Stimulated activated CD4-positive, alpha-beta T cell treated with anti-CD3 and anti-CD28 coated beads, Interleukin-15, amount 100 ng/mL, for 24 hours (primary cell): ENCODE measurements around the gene BOLA2B.
"Not testable (repeated sequence)": the region's sequence is repeated elsewhere in the genome, so short reads cannot be mapped to it uniquely, and the experiment has no call there.

Experiments
- DNase-seq: peaks from one replicate; pipeline ENCODE4 v3.0.0-alpha.2; 2020

The BOLA2B gene

GRCh38 chr16:30193615-30194014 lies at the start of gene BOLA2B, which contains the start of gene SLX1A:
Gene BOLA2B (minus strand): TSS chr16:30193666. CDS start chr16:30193595, 71 bp downstream.
Gene SLX1A (plus strand): TSS chr16:30193875. CDS start chr16:30194085, 210 bp downstream.
- DNase-seq, result not testable (repeated sequence)

DNA sequence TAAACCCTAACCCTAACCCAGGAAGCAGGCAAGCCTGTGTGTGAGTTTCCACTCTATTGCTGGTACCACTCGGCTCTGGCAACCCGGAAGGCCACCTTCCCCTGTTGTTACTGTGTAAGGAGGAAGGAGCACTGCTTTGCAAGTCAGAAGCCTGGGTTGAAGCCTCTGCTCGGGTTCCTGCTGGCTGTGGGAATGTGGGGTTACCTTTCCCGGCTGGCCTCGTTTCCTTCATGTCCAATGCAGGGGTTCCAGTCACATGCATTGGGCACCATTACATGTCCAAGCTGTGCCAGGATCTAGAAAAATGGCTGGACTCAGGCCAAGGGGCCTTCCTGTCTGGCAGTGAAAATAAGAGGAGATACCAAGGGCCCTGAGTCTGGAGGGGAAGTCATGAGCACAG lies 23.6 kb upstream of the BOLA2B start:
- DNase-seq, result peak; percentile 0

DNA sequence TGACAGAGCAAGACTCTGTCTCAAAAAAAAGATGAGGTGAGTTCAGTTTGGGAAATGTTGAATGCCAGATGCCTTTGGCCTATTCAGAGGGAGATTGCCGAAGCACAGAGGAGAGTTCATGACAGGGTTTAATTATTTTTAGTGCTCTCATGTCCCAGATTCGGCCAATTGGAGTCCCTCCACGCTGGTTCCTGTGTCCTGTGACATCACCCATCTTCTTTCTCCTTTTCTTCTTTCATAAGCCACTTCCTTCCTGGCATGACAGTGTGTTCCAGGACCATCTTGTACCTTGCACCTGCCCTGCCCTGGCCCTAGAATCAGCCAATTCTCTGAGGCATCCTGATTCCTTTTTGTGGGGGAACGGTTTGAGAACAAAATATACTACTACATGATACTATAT lies 17.9 kb upstream of the BOLA2B start:
- DNase-seq, result not testable (repeated sequence)

DNA sequence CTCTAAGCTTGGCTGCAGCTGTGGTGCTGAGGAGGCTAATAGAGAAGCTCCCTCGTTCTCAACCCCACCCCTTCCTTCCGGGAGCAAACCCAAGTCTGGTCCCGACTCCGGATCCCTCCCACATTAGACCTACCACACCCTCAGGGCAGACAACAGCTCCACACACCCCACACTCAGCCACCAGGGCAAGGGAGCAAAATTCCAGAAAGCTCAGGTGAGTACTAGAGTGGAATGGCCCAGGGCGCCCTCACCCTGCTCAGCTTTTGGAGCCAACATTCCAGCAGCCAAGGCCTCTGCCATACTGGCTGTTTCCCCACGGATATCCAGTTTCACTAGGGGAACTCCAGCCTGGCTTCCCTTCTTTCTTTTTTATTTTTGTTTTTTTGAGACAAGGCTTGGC lies 15.6 kb upstream of the BOLA2B start:
- DNase-seq, result not testable (repeated sequence)

DNA sequence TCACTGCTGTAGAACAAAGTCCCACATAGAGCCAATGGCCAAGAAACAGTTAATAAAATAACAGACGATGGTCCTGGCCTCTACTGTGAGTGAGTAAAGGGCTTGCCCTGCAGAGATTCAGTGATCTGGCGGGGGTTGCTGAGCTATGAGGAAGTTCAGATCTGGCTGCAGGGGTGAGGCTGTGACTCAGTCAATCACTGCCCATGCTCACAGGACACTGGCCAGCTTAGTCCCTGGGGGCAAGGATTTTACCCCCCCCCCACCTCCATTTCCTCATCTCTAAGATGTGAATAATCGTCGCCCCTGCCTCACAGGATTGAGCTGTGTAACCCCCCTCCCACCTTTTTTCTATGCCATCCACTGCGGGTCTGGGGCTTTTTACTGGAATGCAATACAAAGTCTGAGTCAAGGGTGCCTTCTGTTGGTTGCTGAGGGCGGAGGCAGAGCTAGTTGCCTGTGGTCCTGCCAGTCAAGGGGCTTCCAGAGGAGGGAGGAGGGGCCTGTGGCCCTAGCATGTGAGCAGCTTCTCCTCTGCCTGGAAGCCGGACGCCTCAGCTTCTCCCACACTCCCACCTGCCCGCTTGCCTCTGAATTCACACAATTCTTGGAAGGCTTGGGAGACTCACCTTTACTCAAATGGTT lies 13.7 kb upstream of the BOLA2B start:
- DNase-seq, result not testable (repeated sequence)

DNA sequence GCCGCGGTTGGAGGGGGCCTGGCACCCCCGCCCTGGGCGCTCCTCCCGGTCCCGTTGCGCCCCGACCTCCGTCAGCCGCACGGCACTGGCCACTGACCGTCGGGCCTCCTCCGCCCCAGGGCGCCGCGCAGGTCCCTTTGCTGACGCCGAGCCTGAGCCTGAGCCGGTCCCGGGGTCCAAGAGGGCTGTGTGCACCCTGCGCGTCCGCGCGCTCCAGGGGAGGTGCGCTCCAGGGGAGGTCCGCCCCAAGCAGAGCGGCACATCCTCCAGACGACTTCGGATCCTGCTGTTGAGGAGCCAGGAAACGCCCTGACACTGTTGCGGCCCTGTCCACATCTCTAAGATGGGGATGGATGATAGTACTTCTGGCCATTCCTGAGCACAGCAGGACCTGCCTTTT lies 12.8 kb upstream of the BOLA2B start:
- not testable (repeated sequence) for DNase-seq

GRCh38 chr16:30205541-30206236 lies 12.2 kb upstream of the BOLA2B start:
- peak; percentile 13 for DNase-seq

GRCh38 chr16:30199608-30200343 lies 6.3 kb upstream of the BOLA2B start:
- DNase-seq, result not testable (repeated sequence)

DNA sequence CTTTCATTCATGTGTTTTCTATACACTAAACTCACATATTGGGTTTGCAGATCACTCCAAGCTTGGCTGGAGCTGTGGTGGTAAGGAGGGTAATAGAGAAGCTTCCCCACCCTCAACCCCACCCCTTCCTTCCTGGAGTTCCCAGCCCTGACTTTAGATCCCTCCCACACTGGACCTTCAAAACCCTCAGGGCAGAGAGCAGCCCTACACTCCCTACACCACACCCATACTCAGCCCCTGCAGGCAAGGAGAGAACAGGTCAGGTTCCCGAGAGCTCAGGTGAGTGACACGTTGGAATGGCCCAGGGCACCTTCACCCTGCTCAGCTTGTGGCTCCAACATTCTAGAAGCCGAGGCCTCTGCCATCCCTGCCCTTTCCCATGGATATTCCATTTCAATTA lies 5.6 kb upstream of the BOLA2B start, which contains the start of gene SULT1A3:
Gene SULT1A3 (plus strand): TSS at position 207 of the 400 bp plus-strand sequence. CDS start 1,474 bp downstream, outside the sequence.
- DNase-seq, result not testable (repeated sequence)

DNA sequence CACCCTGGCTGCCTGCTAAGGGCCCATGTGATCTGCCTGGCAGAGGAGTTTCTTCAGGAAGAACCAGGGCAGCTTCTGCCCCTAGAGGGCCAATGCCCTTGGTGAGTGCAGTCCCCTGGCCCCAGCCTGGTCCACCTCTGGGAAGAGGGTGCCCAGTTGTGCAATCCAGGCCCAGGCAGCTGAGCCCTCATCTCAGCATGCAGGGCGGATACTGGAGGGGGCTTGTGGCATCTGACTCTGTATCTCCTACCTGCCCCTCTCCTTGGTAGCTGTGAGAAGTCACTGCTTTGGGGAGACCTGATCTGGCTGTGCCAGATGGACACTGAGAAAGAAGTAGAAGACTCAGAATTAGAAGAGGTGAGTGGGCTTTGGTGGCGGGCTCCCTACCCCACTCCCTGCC lies 3.5 kb upstream of the BOLA2B start:
- DNase-seq, result not testable (repeated sequence)

GRCh38 chr16:30194172-30194925 lies 883 bp upstream of the BOLA2B start:
- DNase-seq, result not testable (repeated sequence)

DNA sequence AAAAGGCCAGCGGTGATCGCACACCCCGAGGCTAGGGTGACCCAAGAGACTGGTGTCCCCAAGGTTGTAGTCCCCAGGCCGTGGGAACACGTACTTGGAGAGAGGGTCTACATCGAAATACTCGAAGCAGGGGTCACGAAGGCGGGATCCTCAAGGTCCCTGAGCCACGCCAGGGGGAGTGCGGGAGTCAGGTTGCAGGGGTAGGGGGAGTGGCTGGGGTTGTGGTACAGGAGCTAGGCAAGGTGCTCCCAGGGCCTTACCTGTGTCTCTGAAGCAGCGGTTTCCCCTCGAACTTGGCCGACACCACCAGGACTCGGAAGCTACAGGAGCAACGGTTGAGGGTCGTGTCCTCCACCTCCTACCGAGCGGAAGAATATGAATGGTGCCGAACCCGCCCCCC lies 368 bp downstream of the BOLA2B start:
- not testable (repeated sequence) for DNase-seq

- not testable (repeated sequence) for DNase-seq
These were observed 2.3 kb downstream of the BOLA2B start for GRCh38 chr16:30191158-30191557.

GRCh38 chr16:30187971-30188561 lies 5.4 kb downstream of the BOLA2B start:
- peak; percentile 20 for DNase-seq

GRCh38 chr16:30187556-30187865 lies 6.0 kb downstream of the BOLA2B start:
- DNase-seq, result no peak

- peak; percentile 93 for DNase-seq
These were observed 6.5 kb downstream of the BOLA2B start for GRCh38 chr16:30186782-30187555.

DNA sequence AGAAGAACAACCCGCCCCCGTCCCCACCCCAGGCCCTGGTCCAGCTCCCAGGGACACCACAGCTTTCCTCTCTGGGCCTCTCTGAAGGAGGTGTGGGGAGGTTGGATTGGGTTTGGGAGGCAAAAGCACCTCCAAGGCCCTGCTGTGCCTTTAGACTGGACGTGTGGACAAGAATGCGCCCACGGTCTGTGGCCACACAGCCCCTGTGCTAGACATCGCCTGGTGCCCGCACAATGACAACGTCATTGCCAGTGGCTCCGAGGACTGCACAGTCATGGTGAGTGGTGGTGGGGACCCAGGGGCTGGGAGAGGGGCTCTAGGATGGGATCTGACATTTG lies 7.1 kb downstream of the BOLA2B start:
- no peak for DNase-seq

GRCh38 chr16:30185683-30186421 lies 7.6 kb downstream of the BOLA2B start:
- peak; percentile 88 for DNase-seq

- peak; percentile 60 for DNase-seq
These were observed 8.4 kb downstream of the BOLA2B start for GRCh38 chr16:30184891-30185682.
